Keratinocyte (primary cell): Measurements from ENCODE around the gene PLSCR4. TPM values are rescaled to one million over a fixed set of nuclear protein-coding genes. Genes with fewer than 3 reads are reported as not detected.

Source experiments
- DNase-seq: peaks from one replicate; pipeline ENCODE4 v3.0.0-alpha.2; 2011; ENCODE audit warnings: low read depth, missing footprints, low spot score
- FAIRE-seq: peaks from 2 replicates; lab custom pipeline; 2011; peaks lifted over from hg19 to GRCh38; lab: Jason Lieb, UNC
- H2AFZ ChIP-seq: 2 replicates; pipeline ENCODE4 v1.6.0; 2012; ENCODE audit warnings: low read length, control low read depth, inconsistent platforms; ENCODE audit not compliant: control insufficient read depth
- H3K27ac ChIP-seq: 2 replicates; pipeline ENCODE4 v1.5.1; 2011; ENCODE audit warnings: low read length; ENCODE audit not compliant: control insufficient read depth, insufficient read depth
- H3K27me3 ChIP-seq: 3 replicates; pipeline ENCODE4 v1.6.0; 2011; ENCODE audit warnings: low read length; ENCODE audit not compliant: control insufficient read depth, insufficient read depth; ENCODE audit errors: extremely low read depth
- H3K36me3 ChIP-seq, 2 experiments: 2 replicates in 1 of 2; 3 replicates in 1 of 2; pipeline ENCODE4 v1.5.1; 2011; ENCODE audit warnings: low read length in 2 of 2, mild to moderate bottlenecking in 1 of 2; ENCODE audit not compliant: control insufficient read depth in 2 of 2, insufficient read depth in 2 of 2; ENCODE audit errors: extremely low read depth in 1 of 2
- H3K4me1 ChIP-seq: 3 replicates; pipeline ENCODE4 v1.5.1; 2011; ENCODE audit warnings: low read length; ENCODE audit not compliant: control insufficient read depth, insufficient read depth; ENCODE audit errors: extremely low read depth
- H3K4me2 ChIP-seq: 3 replicates; pipeline ENCODE4 v1.6.0; 2011; ENCODE audit warnings: low read depth, low read length; ENCODE audit not compliant: control insufficient read depth, insufficient read depth; ENCODE audit errors: extremely low read depth
- H3K4me3 ChIP-seq, 3 experiments: fragments of 200-600 bp in 1 of 3; sonication (generic) in 1 of 3; 2 replicates in 2 of 3; 3 replicates in 1 of 3; pipeline ENCODE4 v1.5.1; 2011 to 2016; ENCODE audit warnings: low read length in 3 of 3, mild to moderate bottlenecking in 3 of 3, control low read depth in 2 of 3, inconsistent platforms in 1 of 3, low read depth in 1 of 3, mixed read lengths in 1 of 3, mixed run types in 1 of 3, moderate library complexity in 1 of 3; ENCODE audit not compliant: control insufficient read depth in 2 of 3, insufficient read depth in 2 of 3; ENCODE audit errors: extremely low read depth in 1 of 3
- H3K79me2 ChIP-seq: 2 replicates; pipeline ENCODE4 v1.6.0; 2012; ENCODE audit warnings: low read length; ENCODE audit not compliant: control insufficient read depth, insufficient read depth
- H3K9ac ChIP-seq: 3 replicates; pipeline ENCODE4 v1.6.0; 2011; ENCODE audit warnings: low read length; ENCODE audit not compliant: control insufficient read depth, insufficient read depth; ENCODE audit errors: extremely low read depth
- H3K9me1 ChIP-seq: 3 replicates; pipeline ENCODE4 v1.6.0; 2011; ENCODE audit warnings: low read length; ENCODE audit not compliant: control insufficient read depth, insufficient read depth; ENCODE audit errors: extremely low read depth
- H3K9me3 ChIP-seq: 2 replicates; pipeline ENCODE4 v1.5.1; 2012; ENCODE audit warnings: low read depth, low read length; ENCODE audit not compliant: control insufficient read depth
- H4K20me1 ChIP-seq: 3 replicates; pipeline ENCODE4 v1.6.0; 2011; ENCODE audit warnings: low read length; ENCODE audit not compliant: control insufficient read depth, insufficient read depth; ENCODE audit errors: extremely low read depth
- EZH2 ChIP-seq: IDR thresholded peaks from one replicate; pipeline ENCODE4 v1.6.1; 2012; ENCODE audit warnings: inconsistent platforms, mild to moderate bottlenecking, low read length, moderate library complexity
- dilution Hi-C: fragments of 300-500 bp; cut with MboI; formaldehyde crosslinking; loops from one replicate; pipeline ENCODE4 v1.7.0; 2020; ENCODE audit warnings: low sequenced_read_pairs; ENCODE audit not compliant: extremely low pct_ligation_motif_present
- polyA plus RNA-seq, 5 experiments: library from polyadenylated mRNA; depleted of rRNA in 3 of 5; stranded (reverse) in 3 of 5; stranded (forward) in 1 of 5; unstranded in 1 of 5; fragments of >200 nt; gene quantifications; 1 replicate in 1 of 5; 2 replicates in 3 of 5; 3 replicates in 1 of 5; pipeline versions ENCODE4 v1.2.1 to v1.2.3, GENCODE V29; 2011 to 2012; ENCODE audit warnings: missing spikeins in 2 of 5, low read depth in 1 of 5, low replicate concordance in 1 of 5
- TF ChIP-seq, protein P1 (sequence below), 3 experiments: IDR thresholded peaks in 1 of 3; conservative IDR thresholded peaks in 1 of 3; optimal IDR thresholded peaks in 1 of 3; 2 replicates in 2 of 3; 3 replicates in 1 of 3; pipeline versions ENCODE3 to v1.5.1; 2011; ENCODE audit warnings: low read length in 3 of 3, mild to moderate bottlenecking in 3 of 3, moderate library complexity in 2 of 3, control low read depth in 1 of 3, inconsistent platforms in 1 of 3; ENCODE audit not compliant: insufficient read depth in 2 of 3; ENCODE audit errors: extremely low read depth in 1 of 3

The PLSCR4 gene
- polyA plus RNA-seq, 1 donor (not counting 4 experiments of a cell fraction or from before 2014, with no cell fraction given): 1.5 TPM

DNA sequence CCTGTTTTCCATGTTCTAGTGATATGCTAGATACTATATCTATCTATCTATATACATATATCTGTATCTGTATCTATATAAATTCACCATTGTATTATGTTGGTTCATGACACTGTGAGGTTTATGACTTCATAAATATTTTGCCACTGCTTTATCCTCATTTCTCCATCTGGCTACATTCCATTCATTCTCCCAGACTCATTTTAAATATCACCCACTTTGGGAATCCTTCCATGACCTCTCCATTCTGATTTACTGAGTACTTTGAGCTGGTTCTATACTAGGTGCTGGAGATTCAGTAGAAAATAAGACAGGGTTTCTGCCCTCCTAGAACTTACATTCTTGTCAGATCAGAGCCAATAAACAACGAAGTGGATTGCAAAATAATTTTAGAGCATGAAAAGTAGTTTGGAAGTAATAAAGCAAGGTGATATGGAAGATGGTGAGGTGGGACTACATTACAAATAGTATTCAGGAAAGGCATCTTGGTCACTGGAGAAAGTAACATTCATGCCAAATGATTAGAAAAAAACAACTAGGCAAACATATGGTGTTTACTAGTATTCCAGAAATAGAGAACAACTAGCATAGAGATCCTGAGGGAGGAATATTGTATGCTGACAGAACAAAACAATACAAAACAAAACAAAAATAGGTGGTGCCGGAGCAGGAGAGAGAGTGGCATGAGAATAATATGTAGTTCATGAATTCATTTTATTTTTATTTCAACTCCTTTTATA lies 11.6 kb upstream of the PLSCR4 start:
- DNase-seq: no peak
- no peak overlapping the region for H3K4me2 ChIP-seq
- no peaks in the 10 kb centered on the region for H3K9me3 ChIP-seq
- no peaks in the 10 kb centered on the region for H3K4me1 ChIP-seq
- no peak overlapping the region for H2AFZ ChIP-seq
- dilution Hi-C loops: no loop called here
- FAIRE-seq: no peak
- H3K9me1 ChIP-seq: no peaks in the 10 kb centered on the region
- no peak overlapping the region for H3K4me3 ChIP-seq
- H3K27me3 ChIP-seq: no peaks in the 10 kb centered on the region
- H3K9ac ChIP-seq: no peak overlapping the region
- H4K20me1 ChIP-seq: no peaks in the 10 kb centered on the region
- TF ChIP-seq EZH2: no peak
- TF ChIP-seq, protein P1, sequence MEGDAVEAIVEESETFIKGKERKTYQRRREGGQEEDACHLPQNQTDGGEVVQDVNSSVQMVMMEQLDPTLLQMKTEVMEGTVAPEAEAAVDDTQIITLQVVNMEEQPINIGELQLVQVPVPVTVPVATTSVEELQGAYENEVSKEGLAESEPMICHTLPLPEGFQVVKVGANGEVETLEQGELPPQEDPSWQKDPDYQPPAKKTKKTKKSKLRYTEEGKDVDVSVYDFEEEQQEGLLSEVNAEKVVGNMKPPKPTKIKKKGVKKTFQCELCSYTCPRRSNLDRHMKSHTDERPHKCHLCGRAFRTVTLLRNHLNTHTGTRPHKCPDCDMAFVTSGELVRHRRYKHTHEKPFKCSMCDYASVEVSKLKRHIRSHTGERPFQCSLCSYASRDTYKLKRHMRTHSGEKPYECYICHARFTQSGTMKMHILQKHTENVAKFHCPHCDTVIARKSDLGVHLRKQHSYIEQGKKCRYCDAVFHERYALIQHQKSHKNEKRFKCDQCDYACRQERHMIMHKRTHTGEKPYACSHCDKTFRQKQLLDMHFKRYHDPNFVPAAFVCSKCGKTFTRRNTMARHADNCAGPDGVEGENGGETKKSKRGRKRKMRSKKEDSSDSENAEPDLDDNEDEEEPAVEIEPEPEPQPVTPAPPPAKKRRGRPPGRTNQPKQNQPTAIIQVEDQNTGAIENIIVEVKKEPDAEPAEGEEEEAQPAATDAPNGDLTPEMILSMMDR (optimal IDR thresholded peaks at IDR 0.05 in 1 of 3, IDR thresholded peaks at IDR 0.05 in 1 of 3, conservative IDR thresholded peaks at IDR 0.05 in 1 of 3; ENCODE audit: extremely low read depth in 1 of 3, insufficient read depth in 2 of 3, low read length in 3 of 3): no peak
- no peaks in the 10 kb centered on the region for H3K36me3 ChIP-seq
- no peak overlapping the region for H3K27ac ChIP-seq
- no peaks in the 10 kb centered on the region for H3K79me2 ChIP-seq

DNA sequence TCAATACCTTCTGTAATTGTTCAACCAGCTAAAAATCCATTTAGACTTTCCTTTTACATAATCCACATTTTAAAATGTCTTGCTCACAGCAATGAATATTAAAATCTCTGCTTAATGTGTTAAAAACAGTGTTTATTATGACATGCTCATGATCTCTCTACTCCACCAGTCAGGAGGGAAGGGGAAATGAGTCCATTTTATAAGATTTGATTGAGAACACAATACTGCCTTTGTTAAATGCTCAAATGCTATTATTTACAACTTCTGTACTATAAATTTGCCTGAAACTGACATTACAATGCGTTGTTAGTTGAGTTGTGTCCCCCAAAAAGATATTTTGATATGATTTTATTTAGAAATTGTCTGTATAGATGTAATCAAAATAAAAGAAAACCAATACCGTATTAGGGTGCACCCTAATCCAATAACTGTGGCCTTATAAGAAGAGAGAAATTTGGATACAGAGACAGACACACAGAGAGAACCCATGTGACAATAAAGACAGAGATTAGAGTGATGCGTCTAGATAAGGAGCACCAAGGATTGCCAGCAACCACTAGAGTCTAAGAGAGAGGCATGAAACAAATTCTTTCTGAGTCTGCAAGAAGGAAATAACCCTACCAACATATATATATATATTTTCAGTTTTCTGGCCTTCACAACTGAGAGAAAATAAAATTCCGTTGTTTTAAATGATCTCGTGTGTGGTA lies 9.1 kb upstream of the PLSCR4 start:
- H3K9me1 ChIP-seq: no peaks in the 10 kb centered on the region
- no peak for DNase-seq
- FAIRE-seq: no peak
- no peaks in the 10 kb centered on the region for H3K79me2 ChIP-seq
- H3K27ac ChIP-seq: no peak overlapping the region
- H3K9ac ChIP-seq: no peak overlapping the region
- H3K27me3 ChIP-seq: no peaks in the 10 kb centered on the region
- no peak overlapping the region for H3K4me3 ChIP-seq
- H2AFZ ChIP-seq: no peak overlapping the region
- TF ChIP-seq, protein P1 (optimal IDR thresholded peaks at IDR 0.05 in 1 of 3, IDR thresholded peaks at IDR 0.05 in 1 of 3, conservative IDR thresholded peaks at IDR 0.05 in 1 of 3; ENCODE audit: extremely low read depth in 1 of 3, insufficient read depth in 2 of 3, low read length in 3 of 3): no peak
- no peak overlapping the region for H3K4me2 ChIP-seq
- H3K36me3 ChIP-seq: no peaks in the 10 kb centered on the region
- dilution Hi-C loops: no loop called here
- H3K4me1 ChIP-seq: no peaks in the 10 kb centered on the region
- no peaks in the 10 kb centered on the region for H4K20me1 ChIP-seq
- no peaks in the 10 kb centered on the region for H3K9me3 ChIP-seq
